SK-N-SH treated with all-trans-retinoic acid at 6 μM for 48 hours (cell line): ENCODE results near the gene KEL.

Experiments
- OSR1 ChIP-seq: fragments of 250-450 bp; sonication (Bioruptor Pico); IDR thresholded peaks from 2 replicates; pipeline ENCODE4 v1.8.0; 2022; ENCODE audit warnings: moderate library complexity, mild to moderate bottlenecking, inconsistent platforms
- PATZ1 ChIP-seq: fragments of 250-450 bp; sonication (Bioruptor Pico); IDR thresholded peaks from 2 replicates; pipeline ENCODE4 v1.8.0; 2020; ENCODE audit warnings: mild to moderate bottlenecking, moderate library complexity, borderline replicate concordance

GRCh38 chr7:142910481-142910880, 51.7 kb downstream of the KEL start:
- TF ChIP-seq OSR1 (CRISPR knock-in tag) (no peak), PATZ1 (no peak)
